GM13977 (cell line): ENCODE measurements around the gene C12orf57.
A peak's percentile ranks its signal among the peaks of the same experiment; 100 is the strongest.

ENCODE experiments used
- DNase-seq: peaks from one replicate; pipeline ENCODE4 v3.0.0; 2012; ENCODE audit warnings: low spot score
- in situ Hi-C: fragments of 300-500 bp; cut with MboI; formaldehyde crosslinking; loops from one replicate; pipeline ENCODE4 v1.12.0; 2022; ENCODE audit warnings: low sequenced_read_pairs, low pct_unique_long_range_greater_than_20kb, mixed read lengths, inconsistent platforms; ENCODE audit not compliant: unreplicated experiment
- TF ChIP-seq, protein P1 (sequence below): IDR thresholded peaks from 2 replicates; pipeline ENCODE4 v1.5.1; 2012; ENCODE audit warnings: mild to moderate bottlenecking, control low read depth; ENCODE audit not compliant: insufficient read depth; ENCODE audit errors: extremely low read depth, missing control alignments

C12orf57 gene

DNA sequence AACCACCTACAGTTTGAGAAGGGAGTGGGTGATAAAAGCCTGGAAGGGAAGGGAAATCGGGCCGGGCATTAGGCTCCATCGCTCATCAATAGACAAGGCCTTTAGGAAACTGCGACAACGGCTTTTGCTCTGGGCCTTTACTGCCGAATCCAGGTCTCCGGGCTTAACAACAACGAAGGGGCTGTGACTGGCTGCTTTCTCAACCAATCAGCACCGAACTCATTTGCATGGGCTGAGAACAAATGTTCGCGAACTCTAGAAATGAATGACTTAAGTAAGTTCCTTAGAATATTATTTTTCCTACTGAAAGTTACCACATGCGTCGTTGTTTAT lies 467 bp upstream of the C12orf57 start:
- TF ChIP-seq, protein P1, sequence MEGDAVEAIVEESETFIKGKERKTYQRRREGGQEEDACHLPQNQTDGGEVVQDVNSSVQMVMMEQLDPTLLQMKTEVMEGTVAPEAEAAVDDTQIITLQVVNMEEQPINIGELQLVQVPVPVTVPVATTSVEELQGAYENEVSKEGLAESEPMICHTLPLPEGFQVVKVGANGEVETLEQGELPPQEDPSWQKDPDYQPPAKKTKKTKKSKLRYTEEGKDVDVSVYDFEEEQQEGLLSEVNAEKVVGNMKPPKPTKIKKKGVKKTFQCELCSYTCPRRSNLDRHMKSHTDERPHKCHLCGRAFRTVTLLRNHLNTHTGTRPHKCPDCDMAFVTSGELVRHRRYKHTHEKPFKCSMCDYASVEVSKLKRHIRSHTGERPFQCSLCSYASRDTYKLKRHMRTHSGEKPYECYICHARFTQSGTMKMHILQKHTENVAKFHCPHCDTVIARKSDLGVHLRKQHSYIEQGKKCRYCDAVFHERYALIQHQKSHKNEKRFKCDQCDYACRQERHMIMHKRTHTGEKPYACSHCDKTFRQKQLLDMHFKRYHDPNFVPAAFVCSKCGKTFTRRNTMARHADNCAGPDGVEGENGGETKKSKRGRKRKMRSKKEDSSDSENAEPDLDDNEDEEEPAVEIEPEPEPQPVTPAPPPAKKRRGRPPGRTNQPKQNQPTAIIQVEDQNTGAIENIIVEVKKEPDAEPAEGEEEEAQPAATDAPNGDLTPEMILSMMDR: no peak
- in situ Hi-C loops: loop anchor here (25.0 kb wide), 1 partner anchor 169 kb away; the partner anchor contains the start of gene C1RL
- peak; percentile 95 for DNase-seq

DNA sequence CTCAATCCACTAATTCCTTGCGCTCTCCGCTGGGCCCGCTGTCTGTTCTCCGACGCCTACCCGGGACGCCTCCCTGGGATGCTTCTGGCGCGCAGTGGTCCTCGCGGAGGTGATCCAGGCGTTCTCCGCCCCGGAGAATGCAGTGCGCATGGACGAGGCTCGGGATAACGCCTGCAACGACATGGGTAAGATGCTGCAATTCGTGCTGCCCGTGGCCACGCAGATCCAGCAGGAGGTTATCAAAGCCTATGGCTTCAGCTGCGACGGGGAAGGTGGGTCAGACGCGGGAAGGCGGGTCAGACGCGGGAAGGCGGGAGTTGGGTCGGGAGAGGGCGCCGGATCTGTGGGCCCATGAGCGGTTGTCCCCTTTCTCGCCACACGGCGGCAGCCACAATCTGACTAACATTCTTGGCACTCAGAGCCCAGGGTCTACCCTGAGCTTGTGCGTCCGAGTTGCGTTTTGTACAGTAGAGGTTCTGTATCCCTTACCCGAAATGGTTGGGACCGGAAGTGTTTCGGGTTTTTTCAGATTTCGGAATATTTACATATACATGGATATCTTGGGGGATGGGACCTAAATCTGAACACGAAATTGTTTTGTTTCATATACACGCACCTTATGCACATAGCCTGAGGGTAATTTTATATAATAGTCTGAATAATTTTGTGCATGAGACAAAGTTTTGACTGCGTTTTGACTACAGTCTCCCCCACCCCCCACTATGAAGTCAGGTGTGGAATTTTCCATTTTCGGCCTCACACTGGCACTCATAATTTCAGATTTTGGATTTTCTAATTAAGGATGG lies 762 bp downstream of the C12orf57 start:
- in situ Hi-C loops: loop anchor here (25.0 kb wide), 1 partner anchor 168 kb away; the partner anchor contains the start of gene C1RL
- TF ChIP-seq, protein P1: peak; percentile 97
- DNase-seq: peak; percentile 86

DNA sequence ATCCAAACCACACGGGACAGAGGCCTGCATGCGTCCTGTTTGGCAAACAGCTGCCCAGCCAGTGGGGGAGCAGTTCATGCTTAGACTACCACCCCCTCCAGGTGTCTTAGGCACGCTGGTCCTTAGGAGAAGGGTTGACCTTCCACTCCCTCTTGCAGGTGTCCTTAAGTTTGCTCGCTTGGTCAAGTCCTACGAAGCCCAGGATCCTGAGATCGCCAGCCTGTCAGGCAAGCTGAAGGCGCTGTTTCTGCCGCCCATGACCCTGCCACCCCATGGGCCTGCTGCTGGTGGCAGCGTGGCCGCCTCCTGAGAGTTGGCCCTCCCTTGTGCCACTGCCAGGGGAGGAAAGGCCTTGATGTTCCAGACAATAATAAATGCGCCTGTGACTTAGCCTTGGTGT lies 1.8 kb downstream of the C12orf57 start:
- in situ Hi-C loops: loop anchor here (25.0 kb wide), 1 partner anchor 167 kb away; the partner anchor contains the start of gene C1RL
- TF ChIP-seq, protein P1: no peak
- no peak for DNase-seq

DNA sequence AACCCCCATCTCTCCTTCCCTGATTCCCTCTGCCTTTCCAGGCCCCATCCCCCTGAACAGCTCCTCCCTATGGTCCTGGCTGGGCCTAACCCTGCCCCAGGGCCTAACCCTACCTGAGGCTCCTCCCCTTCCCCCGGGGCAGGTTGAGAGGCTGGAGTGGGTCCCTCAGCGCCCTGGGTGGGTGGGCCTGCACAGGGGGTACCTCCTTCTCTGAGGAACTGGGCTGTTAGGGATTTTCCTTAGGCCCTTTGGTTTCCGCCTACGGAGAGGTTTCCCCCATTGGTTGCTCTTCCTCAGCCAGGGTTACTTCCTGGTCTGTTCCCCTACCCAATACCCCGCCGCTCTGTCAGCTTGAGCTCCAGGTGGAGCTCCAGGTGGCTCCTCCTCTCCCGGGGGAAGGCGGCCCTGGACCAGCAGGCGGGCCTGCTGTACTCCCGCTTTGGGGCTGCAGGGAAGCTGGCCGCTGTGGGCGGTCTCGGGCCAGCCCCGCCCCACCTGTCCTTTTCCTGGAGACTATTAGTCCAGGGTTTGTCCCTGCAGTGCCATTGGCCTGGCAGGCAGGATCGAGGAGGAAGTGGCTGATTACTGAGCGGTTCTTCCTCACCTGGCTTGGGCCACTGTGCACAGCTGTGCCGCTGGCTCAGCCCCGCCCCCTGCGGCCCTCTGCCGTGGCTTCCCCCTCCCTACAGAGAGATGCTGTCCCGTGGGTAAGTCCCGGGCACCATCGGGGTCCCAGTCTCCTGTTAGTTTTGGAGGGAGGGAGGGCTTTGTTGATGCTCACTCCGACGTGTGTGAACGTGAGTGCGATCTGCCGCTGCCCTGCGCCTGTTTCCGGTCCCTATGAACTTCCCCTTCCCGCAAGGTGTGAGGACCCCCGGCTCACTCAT lies 2.5 kb downstream of the C12orf57 start:
- in situ Hi-C loops: loop anchor here (25.0 kb wide), 1 partner anchor 166 kb away; the partner anchor contains the start of gene C1RL
- DNase-seq: peak; percentile 75
- TF ChIP-seq, protein P1: no peak

DNA sequence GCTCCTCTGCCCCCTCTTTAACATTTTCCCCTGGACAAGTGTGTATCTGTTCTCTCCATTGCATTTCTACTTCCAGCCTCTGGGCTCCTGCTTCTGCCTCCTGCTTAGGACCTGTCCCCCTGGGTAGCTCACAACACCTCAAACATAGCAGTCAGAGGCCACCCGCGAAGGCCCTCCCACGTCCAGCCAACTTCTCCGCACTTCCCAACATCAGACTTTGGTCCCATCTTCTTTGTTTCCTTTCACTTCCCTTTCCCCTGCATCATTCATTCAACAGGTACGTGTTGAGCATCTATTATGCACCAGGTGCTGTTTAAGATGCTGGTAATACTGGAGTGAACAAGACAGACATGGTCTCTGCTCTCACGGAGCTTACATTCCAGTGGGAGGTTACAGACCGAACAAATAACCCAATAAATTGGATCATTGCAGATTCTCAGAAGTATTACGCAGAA lies 3.1 kb downstream of the C12orf57 start:
- TF ChIP-seq, protein P1: no peak
- DNase-seq: no peak
- in situ Hi-C loops: loop anchor here (25.0 kb wide), 1 partner anchor 165 kb away; the partner anchor contains the start of gene C1RL

DNA sequence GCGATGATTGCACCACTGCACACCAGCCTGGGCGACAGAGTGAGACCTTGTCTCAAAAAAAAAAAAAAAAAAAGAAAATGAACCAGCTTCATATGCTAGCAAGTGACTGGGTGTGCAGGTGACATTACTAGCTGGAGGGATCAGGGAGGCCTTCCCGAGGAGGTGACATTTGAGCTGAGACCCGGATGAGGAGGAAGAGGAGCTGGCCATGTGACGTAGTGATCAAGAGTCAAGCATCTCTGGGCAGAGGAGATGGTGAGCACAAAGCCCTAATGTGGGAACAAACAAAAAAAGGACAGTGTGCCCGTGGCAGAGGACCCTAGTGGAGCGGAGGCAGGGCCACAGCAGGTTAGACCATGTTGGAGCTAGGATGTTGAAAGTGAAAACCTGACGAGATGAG lies 3.8 kb downstream of the C12orf57 start:
- in situ Hi-C loops: loop anchor here (25.0 kb wide), 1 partner anchor 165 kb away; the partner anchor contains the start of gene C1RL
- TF ChIP-seq, protein P1: no peak

More for the DNA sequence above, 3.8 kb downstream of the C12orf57 start:
- no peak for DNase-seq
